ENCODE measurements around the gene MYO1E. TPM values are rescaled to one million over a fixed set of nuclear protein-coding genes. Genes with fewer than 3 reads are reported as not detected.

The MYO1E gene
- total RNA-seq, 2 donors from 2014 or later: 66.3 to 92.0 TPM

DNA sequence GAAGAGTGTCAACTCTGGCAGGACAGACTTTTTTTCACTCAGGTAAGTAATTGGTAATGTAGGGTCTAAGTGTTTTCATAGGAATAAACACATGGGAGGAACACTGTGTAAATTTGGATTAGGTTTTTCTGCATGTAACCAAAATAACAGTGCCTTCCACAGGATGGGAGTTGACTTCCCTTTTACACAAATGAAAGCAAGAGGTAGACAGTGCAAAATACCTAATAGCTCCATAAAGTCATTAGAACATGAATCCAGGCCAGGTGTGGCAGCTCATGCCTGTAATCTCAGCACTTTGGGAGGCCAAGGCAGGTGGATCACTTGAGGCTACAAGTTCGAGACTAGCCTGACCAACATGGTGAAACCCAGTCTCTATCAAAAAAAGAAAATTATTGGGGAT, 25.5 kb upstream of the MYO1E start:
- Histone ChIP-seq H3K27ac (no peak overlapping the region), H3K4me3 (no peak overlapping the region), H3K4me1 (replicated peaks) (no peaks in the 10 kb centered on the region), H3K9me3 (no peaks in the 10 kb centered on the region), H3K27me3 (replicated peaks; ENCODE audit: insufficient read depth) (no peaks in the 10 kb centered on the region), H3K36me3 (no peaks in the 10 kb centered on the region)
- whole genome bisulfite sequencing: 85% methylated on average over 1 of the region's 1 CpG
- TF ChIP-seq, protein P1, sequence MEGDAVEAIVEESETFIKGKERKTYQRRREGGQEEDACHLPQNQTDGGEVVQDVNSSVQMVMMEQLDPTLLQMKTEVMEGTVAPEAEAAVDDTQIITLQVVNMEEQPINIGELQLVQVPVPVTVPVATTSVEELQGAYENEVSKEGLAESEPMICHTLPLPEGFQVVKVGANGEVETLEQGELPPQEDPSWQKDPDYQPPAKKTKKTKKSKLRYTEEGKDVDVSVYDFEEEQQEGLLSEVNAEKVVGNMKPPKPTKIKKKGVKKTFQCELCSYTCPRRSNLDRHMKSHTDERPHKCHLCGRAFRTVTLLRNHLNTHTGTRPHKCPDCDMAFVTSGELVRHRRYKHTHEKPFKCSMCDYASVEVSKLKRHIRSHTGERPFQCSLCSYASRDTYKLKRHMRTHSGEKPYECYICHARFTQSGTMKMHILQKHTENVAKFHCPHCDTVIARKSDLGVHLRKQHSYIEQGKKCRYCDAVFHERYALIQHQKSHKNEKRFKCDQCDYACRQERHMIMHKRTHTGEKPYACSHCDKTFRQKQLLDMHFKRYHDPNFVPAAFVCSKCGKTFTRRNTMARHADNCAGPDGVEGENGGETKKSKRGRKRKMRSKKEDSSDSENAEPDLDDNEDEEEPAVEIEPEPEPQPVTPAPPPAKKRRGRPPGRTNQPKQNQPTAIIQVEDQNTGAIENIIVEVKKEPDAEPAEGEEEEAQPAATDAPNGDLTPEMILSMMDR (IDR thresholded peaks at IDR 0.05): no peak
- TF ChIP-seq POLR2AphosphoS5 (IDR thresholded peaks at IDR 0.05) (no peak), POLR2A (IDR thresholded peaks at IDR 0.05) (no peak)
- intact Hi-C loops (cut with DNase I): no loop called here
- DNase-seq (ENCODE audit: low spot score): no peak

DNA sequence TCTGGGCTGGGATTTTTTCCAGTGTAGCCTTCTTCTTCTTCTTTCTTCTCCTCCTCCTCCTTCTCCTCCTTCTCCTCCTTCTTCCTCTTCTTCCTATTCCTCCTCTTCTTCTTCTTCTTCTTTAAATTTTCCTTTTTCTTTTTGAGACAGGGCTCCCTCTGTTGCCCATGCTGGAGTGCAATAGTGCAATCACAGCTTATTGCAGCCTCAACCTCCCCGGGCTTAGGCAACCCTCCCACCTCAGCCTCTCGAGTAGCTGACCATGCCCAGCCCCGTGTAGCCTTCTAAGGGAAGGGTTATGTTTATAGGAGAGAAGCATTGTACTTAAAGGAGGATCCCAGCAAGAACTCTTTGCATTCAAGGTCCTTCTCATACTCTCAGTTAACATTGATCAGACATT, 24.0 kb upstream of the MYO1E start:
- TF ChIP-seq POLR2A (IDR thresholded peaks at IDR 0.05) (no peak), POLR2AphosphoS5 (IDR thresholded peaks at IDR 0.05) (no peak)
- TF ChIP-seq, protein P1 (IDR thresholded peaks at IDR 0.05): no peak
- Histone ChIP-seq H3K27ac (no peak overlapping the region), H3K4me1 (replicated peaks) (no peaks in the 10 kb centered on the region), H3K9me3 (no peaks in the 10 kb centered on the region), H3K36me3 (no peaks in the 10 kb centered on the region), H3K4me3 (no peak overlapping the region), H3K27me3 (replicated peaks; ENCODE audit: insufficient read depth) (no peaks in the 10 kb centered on the region)
- no peak for DNase-seq (ENCODE audit: low spot score)
- intact Hi-C loops (cut with DNase I): no loop called here
- WGBS: 24% methylated on average over 3 of the region's 3 CpGs

DNA sequence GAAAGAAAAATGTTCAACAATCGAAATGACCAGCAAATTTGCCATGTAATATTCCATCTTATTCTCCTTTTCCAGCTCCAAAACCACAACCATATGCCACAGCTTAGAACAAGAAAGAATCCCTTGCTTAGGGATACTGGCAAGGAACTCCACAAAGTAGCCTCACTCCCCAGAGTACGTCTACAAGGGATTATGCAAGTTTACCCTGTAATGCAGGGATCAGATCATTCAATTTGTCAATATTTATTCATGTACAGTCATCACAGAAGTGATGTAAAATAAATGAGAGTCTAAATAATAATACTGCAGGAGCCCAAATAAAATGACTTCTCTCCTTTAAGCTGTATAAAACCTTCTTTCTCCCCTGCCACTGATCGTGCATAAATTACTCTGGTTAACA, 23.5 kb upstream of the MYO1E start:
- intact Hi-C loops (cut with DNase I): no loop called here

DNA sequence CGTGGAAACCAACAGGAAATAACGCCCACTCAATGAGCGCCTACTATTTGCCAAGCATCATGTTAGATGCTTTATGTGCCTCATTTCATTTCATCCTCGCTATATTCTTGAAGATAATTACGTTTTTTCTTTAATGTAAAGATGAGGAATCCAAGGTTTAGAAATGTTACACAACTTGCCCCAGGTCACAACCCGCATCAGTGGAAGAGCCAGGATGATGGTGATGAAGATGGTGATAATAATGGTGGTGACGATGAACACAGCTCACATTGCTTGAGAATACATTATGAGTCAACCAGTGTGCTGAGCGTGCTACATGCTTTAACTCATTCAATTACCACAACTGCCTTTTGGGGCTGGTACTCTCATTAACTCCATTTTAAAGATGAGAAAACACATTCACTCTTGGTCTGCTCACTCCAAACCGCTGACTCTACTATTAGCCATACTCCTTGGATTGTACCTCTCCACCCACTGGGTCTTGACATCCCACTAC, 21.5 kb upstream of the MYO1E start:
- no peak for TF ChIP-seq POLR2A (IDR thresholded peaks at IDR 0.05)
- no peak for TF ChIP-seq POLR2AphosphoS5 (IDR thresholded peaks at IDR 0.05)
- TF ChIP-seq, protein P1 (IDR thresholded peaks at IDR 0.05): no peak
- H3K4me3 ChIP-seq: no peak overlapping the region
- 89% methylated on average over 9 of the region's 9 CpGs for WGBS

More for the DNA sequence above, 23.5 kb upstream of the MYO1E start:
- TF ChIP-seq POLR2AphosphoS5 (IDR thresholded peaks at IDR 0.05) (peak; percentile 25), POLR2A (IDR thresholded peaks at IDR 0.05) (no peak)
- no peaks in the 10 kb centered on the region for H3K4me1 ChIP-seq (replicated peaks)
- H3K36me3 ChIP-seq: no peaks in the 10 kb centered on the region
- DNase-seq (ENCODE audit: low spot score): no peak
- WGBS: 44% methylated on average over 3 of the region's 3 CpGs
- no peak overlapping the region for H3K4me3 ChIP-seq
- H3K27ac ChIP-seq: no peak overlapping the region
- no peaks in the 10 kb centered on the region for H3K9me3 ChIP-seq
- H3K27me3 ChIP-seq (replicated peaks; ENCODE audit: insufficient read depth): no peaks in the 10 kb centered on the region

DNA sequence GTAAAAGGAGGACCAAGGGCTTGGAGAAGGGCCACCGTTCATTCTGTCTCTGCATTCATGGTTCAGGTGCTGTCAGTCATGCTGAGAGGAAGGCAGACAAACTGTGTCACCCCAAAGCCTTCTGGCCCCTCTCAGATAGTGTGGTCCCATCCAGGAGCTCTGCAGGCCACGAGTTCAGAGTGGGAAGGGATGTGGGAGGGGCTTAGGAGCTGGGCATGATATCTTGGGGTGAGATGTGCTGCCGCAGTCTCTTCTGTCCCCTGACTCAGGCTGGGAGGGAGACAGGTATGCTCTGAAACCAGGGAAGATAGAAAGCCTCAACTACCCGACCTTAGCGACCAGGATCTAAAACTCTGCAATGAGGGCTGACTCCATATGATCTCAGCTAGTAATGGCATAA, 19.6 kb upstream of the MYO1E start:
- DNase-seq (ENCODE audit: low spot score): no peak
- intact Hi-C loops (cut with DNase I): no loop called here

More for the DNA sequence above, 21.5 kb upstream of the MYO1E start:
- DNase-seq (ENCODE audit: low spot score): no peak
- H3K27ac ChIP-seq: no peak overlapping the region
- no peaks in the 10 kb centered on the region for H3K4me1 ChIP-seq (replicated peaks)
- no peaks in the 10 kb centered on the region for H3K36me3 ChIP-seq
- H3K9me3 ChIP-seq: no peaks in the 10 kb centered on the region
- intact Hi-C loops (cut with DNase I): no loop called here
- H3K27me3 ChIP-seq (replicated peaks; ENCODE audit: insufficient read depth): no peaks in the 10 kb centered on the region

More for the DNA sequence above, 19.6 kb upstream of the MYO1E start:
- no peaks in the 10 kb centered on the region for H3K27me3 ChIP-seq (replicated peaks; ENCODE audit: insufficient read depth)
- no peaks in the 10 kb centered on the region for H3K36me3 ChIP-seq
- TF ChIP-seq POLR2AphosphoS5 (IDR thresholded peaks at IDR 0.05) (no peak), POLR2A (IDR thresholded peaks at IDR 0.05) (no peak)
- TF ChIP-seq, protein P1 (IDR thresholded peaks at IDR 0.05): no peak
- no peak overlapping the region for H3K4me3 ChIP-seq
- no peak overlapping the region for H3K27ac ChIP-seq
- WGBS: 80% methylated on average over 5 of the region's 5 CpGs
- no peaks in the 10 kb centered on the region for H3K9me3 ChIP-seq
- no peaks in the 10 kb centered on the region for H3K4me1 ChIP-seq (replicated peaks)

Data from prostate gland (tissue), 2 donors.